ENCODE measurements around the gene SNX7.

The SNX7 gene

DNA sequence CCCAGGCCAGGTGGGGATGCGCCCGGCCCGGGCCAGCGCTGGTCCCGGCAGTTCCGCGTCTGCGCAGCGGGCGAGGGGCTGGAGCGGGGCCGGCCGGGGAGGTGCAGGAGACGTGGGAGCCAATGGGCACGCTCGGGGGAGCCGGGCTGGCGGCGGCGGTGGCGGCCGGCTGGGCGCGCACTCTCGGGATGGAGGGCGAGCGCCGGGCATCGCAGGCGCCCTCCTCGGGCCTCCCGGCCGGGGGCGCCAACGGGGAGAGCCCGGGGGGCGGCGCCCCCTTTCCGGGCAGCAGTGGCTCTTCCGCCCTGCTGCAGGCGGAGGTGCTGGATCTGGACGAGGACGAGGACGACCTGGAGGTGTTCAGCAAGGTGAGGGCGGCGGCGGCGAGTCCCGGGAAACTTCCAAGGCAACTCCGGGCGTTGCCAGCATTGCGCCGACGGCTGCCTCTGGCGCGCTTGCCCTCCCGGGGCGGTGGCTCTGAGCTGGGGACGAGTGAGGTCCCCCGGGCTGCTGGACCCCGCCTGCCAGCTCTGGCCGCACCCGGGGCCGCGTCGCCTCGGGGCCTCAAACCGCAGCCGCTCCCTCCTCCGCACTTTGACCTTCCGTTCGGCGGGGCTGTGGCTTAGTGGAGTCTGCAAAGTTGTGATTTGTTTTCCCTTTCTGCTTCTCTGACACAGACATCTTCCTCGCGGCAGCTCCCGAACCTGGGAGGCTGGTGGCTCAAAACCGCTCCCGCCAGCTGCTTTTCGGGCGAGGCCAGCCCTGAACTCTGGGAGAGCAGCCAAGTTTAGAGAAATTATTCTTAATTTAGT, at the start of gene SNX7:
Gene SNX7 (plus strand): TSS at position 178 of the 812 bp plus-strand sequence. CDS start 11 bp downstream, at position 189.
- DNase-seq: no peak

DNA sequence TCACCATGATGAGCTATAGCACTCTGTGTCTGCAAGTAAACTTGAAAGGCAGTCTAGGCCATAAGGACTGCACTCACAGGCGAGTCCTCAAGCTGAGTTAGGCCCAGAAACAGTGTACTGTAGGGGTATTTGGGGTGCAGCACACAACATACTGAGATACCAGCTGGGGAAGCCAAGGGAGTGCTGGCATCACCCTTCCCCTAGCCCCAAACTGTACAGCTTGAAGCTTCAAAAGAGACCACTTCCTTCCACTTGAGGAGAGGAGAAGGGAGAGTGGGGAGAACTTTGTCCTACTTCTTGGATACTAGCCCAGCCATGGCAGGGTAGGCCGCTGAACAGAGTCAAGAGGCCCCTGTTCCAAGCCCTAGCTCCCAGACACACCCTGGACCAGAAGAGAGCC, 24.2 kb upstream of the SNX7 start:
- DNase-seq: no peak

DNA sequence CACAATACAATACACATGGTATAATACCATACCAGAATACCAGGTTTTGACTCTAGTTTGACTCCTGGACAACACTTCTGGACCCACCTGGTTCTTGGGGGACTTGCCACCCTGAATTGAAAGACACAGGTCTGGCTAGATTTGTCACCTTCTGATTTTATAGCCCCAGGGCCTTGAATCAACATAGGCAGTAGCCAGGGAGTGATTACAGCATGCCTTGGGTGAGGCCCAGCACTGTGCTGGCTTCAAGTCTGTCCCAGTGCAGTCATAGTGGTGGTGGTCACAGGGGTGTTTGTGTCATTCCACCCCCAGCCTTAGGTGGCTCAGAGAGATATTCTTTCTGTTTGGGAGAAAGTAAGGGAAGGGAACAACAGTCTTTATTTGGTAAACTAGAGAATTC, 23.3 kb upstream of the SNX7 start:
- no peak for DNase-seq

DNA sequence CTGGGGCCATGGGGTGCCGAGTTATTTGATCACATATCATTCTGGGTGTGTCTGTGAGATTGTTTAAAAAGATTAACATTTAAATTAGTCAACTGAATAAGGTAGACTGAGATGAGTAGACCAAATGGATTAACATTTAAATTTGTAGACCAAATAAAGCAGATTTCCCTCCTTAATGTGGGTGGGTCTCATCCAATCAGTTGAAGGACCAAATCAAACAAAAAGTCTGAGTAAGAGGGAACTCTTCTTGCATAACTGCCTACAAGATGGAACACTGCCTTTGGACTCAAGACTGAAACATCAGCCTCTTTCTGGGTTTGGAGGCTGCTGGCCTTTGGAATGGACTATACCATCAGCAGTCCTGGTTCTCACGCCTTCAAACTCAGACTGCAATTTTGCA, 17.0 kb upstream of the SNX7 start:
- DNase-seq: no peak

GRCh38 chr1:98651116-98651632, 10.3 kb upstream of the SNX7 start:
- no peak for DNase-seq

GRCh38 chr1:98653123-98653522, 8.4 kb upstream of the SNX7 start:
- no peak for DNase-seq

DNA sequence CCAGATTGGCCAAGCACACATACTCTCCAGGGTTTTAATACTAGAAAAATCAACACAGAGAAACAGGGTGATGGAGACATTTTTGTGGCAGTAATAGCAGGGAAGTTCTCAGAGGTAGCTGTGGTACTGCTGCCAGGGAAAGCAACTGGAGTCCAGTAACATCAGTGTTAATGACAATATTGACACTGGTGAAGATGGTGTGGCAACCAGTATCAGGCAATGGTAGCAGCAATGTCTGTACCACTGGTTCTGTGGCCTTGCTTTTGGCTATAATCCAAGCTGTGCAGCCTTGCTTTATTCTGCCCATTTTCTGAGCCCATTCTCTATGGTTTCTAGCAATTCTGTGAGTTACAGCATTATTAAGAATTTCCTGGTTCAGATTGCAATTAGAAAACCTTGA, 1.6 kb upstream of the SNX7 start:
- no peak for DNase-seq

GRCh38 chr1:98660940-98661543, 479 bp upstream of the SNX7 start:
- DNase-seq: no peak

GRCh38 chr1:98662356-98662670, 792 bp downstream of the SNX7 start:
- no peak for DNase-seq

DNA sequence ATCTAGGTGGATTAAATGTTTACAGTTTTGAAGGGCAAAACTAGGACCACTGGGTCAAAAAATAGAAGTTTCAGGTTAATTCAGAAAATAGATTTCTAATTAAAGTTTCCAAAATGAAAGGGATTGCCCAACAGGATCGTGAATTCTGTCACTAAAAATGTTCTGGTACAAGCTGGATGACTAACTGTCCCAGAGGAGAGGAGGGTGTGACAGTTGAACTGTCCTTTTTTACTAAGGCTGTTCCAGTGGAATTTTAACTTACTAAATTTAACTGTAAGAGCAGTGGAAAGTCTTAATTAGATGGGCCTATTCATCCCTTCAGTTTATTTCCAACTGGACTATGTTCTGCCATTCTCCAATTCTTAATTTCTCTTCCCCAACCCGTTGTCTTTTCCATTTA, 7.2 kb downstream of the SNX7 start:
- DNase-seq: no peak

DNA sequence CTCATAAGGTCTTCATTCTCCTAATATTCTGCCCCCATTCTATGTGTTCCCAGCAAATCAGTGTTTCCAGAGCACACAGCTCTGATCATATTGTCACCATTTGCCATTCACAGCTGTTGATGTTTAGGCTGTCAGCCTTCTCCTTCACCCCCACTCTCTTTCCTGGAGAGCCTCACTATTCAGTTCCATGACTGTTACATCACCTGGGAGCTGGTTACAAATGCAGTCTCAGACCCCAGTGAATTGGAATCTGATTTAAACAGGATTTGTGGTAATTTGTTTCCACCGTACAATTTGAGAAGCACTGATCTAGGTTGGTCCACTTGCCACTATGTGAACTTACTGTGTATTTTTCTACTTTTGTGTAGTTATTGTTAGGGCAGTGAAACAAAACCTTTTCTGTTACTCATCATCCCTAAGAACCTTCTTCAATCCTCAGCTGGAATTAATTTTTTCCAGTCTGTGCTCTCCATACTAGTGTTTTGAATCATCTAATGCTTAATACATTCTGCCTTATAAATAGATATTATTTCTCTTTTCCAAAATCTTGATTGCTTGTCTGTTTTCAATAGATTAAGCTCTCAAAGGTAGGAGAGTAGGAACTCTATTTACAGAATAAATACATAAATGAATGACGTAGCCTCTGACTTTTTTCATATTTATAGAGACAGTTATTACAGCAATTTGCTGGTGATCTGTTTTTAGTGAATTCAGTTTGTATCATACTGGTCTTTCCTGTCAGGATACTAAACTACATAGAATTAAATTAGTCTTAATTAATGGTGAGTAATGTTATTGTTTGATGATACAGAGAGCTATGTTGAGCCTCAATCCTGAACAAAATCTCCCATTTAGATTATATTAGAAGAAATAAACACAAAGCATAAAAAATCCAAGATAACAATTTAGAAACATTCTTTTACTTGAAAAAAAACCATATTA, 8.1 kb downstream of the SNX7 start:
- no peak for DNase-seq

- no peak for DNase-seq
These were observed 10.7 kb downstream of the SNX7 start for GRCh38 chr1:98672189-98672588.

DNA sequence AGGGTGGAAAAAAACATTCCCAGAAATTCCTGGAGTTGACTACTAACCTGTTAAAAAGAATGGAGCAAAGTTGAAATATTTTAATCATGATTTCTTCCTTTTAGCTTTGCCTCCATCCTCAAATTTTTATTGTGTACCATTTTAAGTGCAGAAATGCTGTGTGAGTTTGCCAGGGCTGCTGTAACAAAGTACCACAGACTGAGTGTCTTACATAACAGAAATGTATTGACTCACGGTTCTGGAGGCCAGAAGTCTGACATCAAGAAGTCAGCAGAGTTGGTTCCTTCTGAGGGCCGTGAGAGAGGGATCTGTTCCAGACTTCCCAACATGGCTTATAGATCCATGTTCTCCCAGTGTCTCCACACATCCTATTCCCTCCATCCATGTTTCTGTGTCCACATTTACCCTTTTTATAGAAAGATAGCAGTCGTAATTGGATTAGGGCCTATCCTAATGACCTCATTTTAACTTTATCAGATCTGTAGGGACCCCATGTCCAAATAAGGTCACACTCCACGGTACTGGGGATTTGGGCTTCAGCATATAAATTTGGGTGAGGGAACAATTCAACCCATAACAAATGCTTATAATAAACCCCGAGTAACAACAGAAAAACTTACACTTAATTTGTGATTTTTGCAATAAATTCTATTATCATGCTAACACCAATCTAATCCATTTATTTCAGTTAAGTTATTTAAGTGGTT, 12.7 kb downstream of the SNX7 start:
- no peak for DNase-seq

- DNase-seq: no peak
These were observed 13.8 kb downstream of the SNX7 start for GRCh38 chr1:98675282-98675681.

DNA sequence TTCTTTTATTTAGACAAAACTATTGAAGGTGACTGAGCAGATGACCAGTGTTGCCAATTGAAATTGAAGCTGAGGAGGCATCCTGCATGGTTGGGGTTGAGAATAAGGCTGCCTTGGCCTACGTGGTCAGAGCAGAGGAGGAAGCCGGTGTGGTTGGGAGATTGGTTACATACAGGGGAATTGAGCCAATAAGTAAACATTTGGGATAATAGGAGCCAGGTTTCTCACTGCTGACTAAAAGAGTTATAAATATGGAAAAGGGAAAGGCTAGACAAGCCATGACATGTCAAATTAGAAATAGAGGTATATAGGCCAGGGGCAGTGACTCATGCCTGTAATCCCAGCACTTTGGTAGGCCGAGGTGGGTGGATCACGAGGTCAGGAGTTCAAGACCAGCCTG, 15.8 kb downstream of the SNX7 start:
- no peak for DNase-seq

DNA sequence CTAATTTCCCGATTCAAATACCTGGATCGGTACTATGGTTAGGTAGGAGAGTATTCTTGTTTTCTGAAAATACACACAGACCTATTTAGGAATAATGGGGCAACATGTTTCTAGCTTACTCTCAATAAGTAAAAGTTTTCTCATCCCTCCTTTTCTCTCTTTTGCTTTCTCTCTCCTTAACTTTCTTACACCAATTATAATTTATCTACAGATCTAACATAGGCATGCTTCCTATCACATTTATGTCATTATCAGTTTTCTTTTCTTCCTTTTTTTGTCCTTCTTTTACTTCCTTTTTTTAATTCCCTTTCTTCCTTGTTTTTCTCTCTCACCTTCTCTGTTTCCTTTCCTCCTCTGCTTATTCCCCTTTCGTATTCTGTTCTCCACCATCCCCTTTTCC, 20.3 kb downstream of the SNX7 start:
- no peak for DNase-seq

DNA sequence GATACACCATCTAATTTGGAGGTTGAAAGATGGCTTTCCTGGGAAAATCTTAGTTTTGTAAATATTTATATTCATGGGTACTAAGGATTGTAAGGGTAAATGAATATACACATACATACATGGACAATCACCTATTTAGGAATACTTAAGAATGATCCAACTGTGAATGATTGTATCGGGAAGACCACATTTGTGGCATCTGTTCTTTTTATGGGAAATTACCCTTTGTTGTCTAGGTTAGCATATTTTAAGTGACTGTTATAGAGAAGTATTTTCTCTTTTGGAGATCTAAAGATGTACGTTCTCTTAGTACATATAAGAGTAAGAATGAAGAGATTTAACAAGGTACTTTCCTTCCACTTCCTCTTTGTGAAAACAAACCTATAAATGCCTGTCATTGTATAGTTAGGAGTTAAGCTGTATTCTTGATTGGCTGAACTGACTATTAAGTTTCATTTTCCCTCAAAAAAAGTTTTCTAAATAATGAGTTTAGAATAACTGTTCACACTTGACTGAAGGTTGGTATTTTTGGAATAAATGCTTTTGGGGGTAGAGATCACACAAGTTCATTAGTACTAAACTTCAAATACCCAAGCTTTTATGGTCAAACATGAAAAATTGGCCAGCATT, 26.7 kb downstream of the SNX7 start:
- DNase-seq: no peak

- DNase-seq: no peak
These were observed 29.1 kb downstream of the SNX7 start for GRCh38 chr1:98690576-98690975.

- no peak for DNase-seq
These were observed 31.0 kb downstream of the SNX7 start for GRCh38 chr1:98692482-98692881.

DNA sequence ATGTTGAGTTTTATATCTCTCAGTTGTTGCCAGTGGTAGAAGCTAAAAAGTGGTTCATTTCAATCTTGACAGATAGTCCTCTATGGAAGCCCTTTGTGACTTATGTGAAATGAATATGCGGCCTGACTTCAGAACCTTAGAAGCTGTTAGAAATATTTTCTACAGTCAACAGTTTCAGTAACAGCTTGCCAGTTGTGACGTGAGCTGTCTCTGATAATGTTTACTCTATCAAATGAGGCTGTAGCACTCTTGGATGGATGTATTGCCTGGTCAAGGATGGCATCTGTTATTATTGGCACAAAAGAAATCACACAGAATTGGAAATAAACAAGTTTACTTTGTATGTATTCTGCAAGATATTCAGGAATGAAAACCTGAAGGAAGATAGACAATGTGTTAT, 31.9 kb downstream of the SNX7 start:
- DNase-seq: no peak

- DNase-seq: no peak
These were observed 34.6 kb downstream of the SNX7 start for GRCh38 chr1:98696077-98696476.

- DNase-seq: no peak
These were observed 36.3 kb downstream of the SNX7 start for GRCh38 chr1:98697781-98698180.

Data from cerebellar nuclear complex (tissue), 1 donor.